IMR-90 (cell line): ENCODE results near the gene AMBRA1. TPM values are rescaled to one million over a fixed set of nuclear protein-coding genes. Genes with fewer than 3 reads are reported as not detected.
A peak's percentile ranks its signal among the peaks of the same experiment; 100 is the strongest.

Source experiments
- ATAC-seq: fragments of 200-7000 bp; cut with Tn5 transposase; 2 replicates; pipeline ENCODE4 v1.9.1; 2020; ENCODE audit warnings: low read depth, mild to moderate bottlenecking, moderate library complexity
- BruUV-seq: library from RNA; stranded (reverse); fragments of 400-500 nt; replicated peaks from 2 replicates; lab custom pipeline; 2021; lab: Mats Ljungman, UMichigan
- CTCF ChIA-PET: fragments of 300-600 bp; formaldehyde crosslinking; extraction: SDS; loops from one replicate; lab custom pipeline; 2021; ENCODE audit warnings: antibody characterized with exemption; lab: Yijun Ruan, JAX
- POLR2A ChIA-PET: fragments of 300-600 bp; sonication (Branson Sonifier 250); formaldehyde crosslinking; loops from one replicate; lab custom pipeline; 2022; ENCODE audit warnings: antibody characterized with exemption; ENCODE audit not compliant: unreplicated experiment; lab: Charles Lee
- DNase-seq: peaks from one replicate; pipeline ENCODE4 v3.0.0; 2013
- H2AFZ ChIP-seq: replicated peaks from 2 replicates; pipeline ENCODE3; 2013; ENCODE audit warnings: low read length, mild to moderate bottlenecking; ENCODE audit not compliant: poor library complexity
- H2AK5ac ChIP-seq: 2 replicates; pipeline ENCODE4 v1.6.1; 2013; ENCODE audit warnings: low read depth, low read length, inconsistent platforms
- H2AK9ac ChIP-seq: replicated peaks from 2 replicates; pipeline ENCODE3; 2013; ENCODE audit warnings: mild to moderate bottlenecking, low read depth, low read length, moderate library complexity; ENCODE audit not compliant: poor library complexity
- H2BK120ac ChIP-seq: 2 replicates; pipeline ENCODE4 v1.6.1; 2013; ENCODE audit warnings: low read depth, low read length, inconsistent platforms
- H2BK15ac ChIP-seq: 3 replicates; pipeline ENCODE4 v1.6.1; 2013; ENCODE audit warnings: low read depth, low read length, inconsistent platforms
- H2BK20ac ChIP-seq: 2 replicates; pipeline ENCODE4 v1.6.1; 2013; ENCODE audit warnings: low read depth, mild to moderate bottlenecking, inconsistent platforms, low read length, moderate library complexity
- H2BK5ac ChIP-seq: 2 replicates; pipeline ENCODE4 v1.6.1; 2013; ENCODE audit warnings: mild to moderate bottlenecking, low read depth, low read length, inconsistent platforms; ENCODE audit not compliant: poor library complexity, severe bottlenecking
- H3K14ac ChIP-seq: replicated peaks from 2 replicates; pipeline ENCODE4 v1.6.1; 2013; ENCODE audit warnings: low read depth, low read length, inconsistent platforms
- H3K18ac ChIP-seq: 2 replicates; pipeline ENCODE4 v1.6.1; 2013; ENCODE audit warnings: low read depth, low read length, control low read depth
- H3K23ac ChIP-seq: 2 replicates; pipeline ENCODE4 v1.6.1; 2013; ENCODE audit warnings: low read depth, low read length, inconsistent platforms
- H3K27ac ChIP-seq: 2 replicates; pipeline ENCODE4 v1.5.1; 2013; ENCODE audit warnings: mild to moderate bottlenecking, control low read depth, low read length; ENCODE audit not compliant: insufficient read depth
- H3K27me3 ChIP-seq: 2 replicates; pipeline ENCODE4 v1.6.1; 2013; ENCODE audit warnings: low read length; ENCODE audit not compliant: control insufficient read depth, insufficient read depth
- H3K36me3 ChIP-seq: 2 replicates; pipeline ENCODE4 v1.6.1; 2013; ENCODE audit warnings: low read length, mixed read lengths; ENCODE audit not compliant: control insufficient read depth, insufficient read depth
- H3K4ac ChIP-seq: 2 replicates; pipeline ENCODE4 v1.6.1; 2013; ENCODE audit warnings: low read depth, low read length, inconsistent platforms
- H3K4me1 ChIP-seq: 2 replicates; pipeline ENCODE4 v1.6.1; 2013; ENCODE audit warnings: low read length, mixed read lengths; ENCODE audit not compliant: control insufficient read depth, insufficient read depth
- H3K4me2 ChIP-seq: 2 replicates; pipeline ENCODE4 v1.6.1; 2013; ENCODE audit warnings: low read depth, mild to moderate bottlenecking, control low read depth, low read length, moderate library complexity
- H3K4me3 ChIP-seq: 2 replicates; pipeline ENCODE4 v1.5.1; 2013; ENCODE audit warnings: low read depth, mild to moderate bottlenecking, control low read depth, low read length, moderate library complexity; ENCODE audit not compliant: insufficient read depth
- H3K56ac ChIP-seq: 2 replicates; pipeline ENCODE4 v1.6.1; 2013; ENCODE audit warnings: low read length, inconsistent platforms; ENCODE audit not compliant: insufficient read depth; ENCODE audit errors: extremely low read depth
- H3K79me1 ChIP-seq, 2 experiments: 2 replicates each; pipeline ENCODE4 v1.6.1; 2013; ENCODE audit warnings: low read length in 2 of 2, inconsistent platforms in 1 of 2, low read depth in 1 of 2
- H3K9ac ChIP-seq: 2 replicates; pipeline ENCODE4 v1.6.1; 2013; ENCODE audit warnings: low read depth, low read length, control low read depth
- H3K9me1 ChIP-seq: 2 replicates; pipeline ENCODE4 v1.6.1; 2013; ENCODE audit warnings: low read length, inconsistent platforms; ENCODE audit not compliant: insufficient read depth
- H3K9me3 ChIP-seq: 2 replicates; pipeline ENCODE4 v1.6.1; 2013; ENCODE audit warnings: low read length; ENCODE audit not compliant: control insufficient read depth, insufficient read depth
- H4K20me1 ChIP-seq: 2 replicates; pipeline ENCODE4 v1.6.1; 2013; ENCODE audit warnings: low read length, inconsistent platforms; ENCODE audit not compliant: insufficient read depth
- H4K5ac ChIP-seq: 2 replicates; pipeline ENCODE4 v1.6.1; 2013; ENCODE audit warnings: mild to moderate bottlenecking, low read depth, low read length, control low read depth
- H4K8ac ChIP-seq, 2 experiments: 2 replicates each; pipeline ENCODE4 v1.6.1; 2013; ENCODE audit warnings: low read depth in 2 of 2, low read length in 2 of 2, control low read depth in 1 of 2, inconsistent platforms in 1 of 2
- H4K91ac ChIP-seq: 2 replicates; pipeline ENCODE4 v1.6.1; 2013; ENCODE audit warnings: low read depth, low read length, inconsistent platforms; ENCODE audit not compliant: insufficient read depth
- MAZ ChIP-seq: IDR thresholded peaks from 2 replicates; pipeline ENCODE4 v1.6.1; 2012; ENCODE audit warnings: low read depth, mild to moderate bottlenecking, low read length, improper control_type of control experiment, moderate library complexity, borderline replicate concordance
- MXI1 ChIP-seq: IDR thresholded peaks from 2 replicates; pipeline ENCODE4 v1.6.1; 2012; ENCODE audit warnings: low read depth, mild to moderate bottlenecking, low read length, moderate library complexity, borderline replicate concordance
- WGBS, 2 experiments: methylation state at CpG; one replicate each; pipeline versions ENCODE4 v1.1.5 to v1.1.7; 2013; ENCODE audit warnings: missing lambda C conversion rate in 2 of 2; ENCODE audit not compliant: insufficient read length in 1 of 2; ENCODE audit errors: extremely low coverage in 2 of 2; 5-methylcytosine and 5-hydroxymethylcytosine counted together
- dilution Hi-C: fragments of 300-500 bp; cut with HindIII; formaldehyde crosslinking; loops from one replicate; pipeline ENCODE4 v1.14.3; 2018; ENCODE audit warnings: low sequenced_read_pairs; ENCODE audit not compliant: unreplicated experiment
- in situ Hi-C: fragments of 300-500 bp; cut with MboI; formaldehyde crosslinking; loops from 3 replicates; pipeline ENCODE4 v1.14.3; 2019; ENCODE audit warnings: low sequenced_read_pairs, inconsistent platforms, mixed read lengths
- intact Hi-C: fragments of 100-400 bp; cut with micrococcal nuclease; formaldehyde crosslinking; loops from 2 replicates; pipeline ENCODE4 v1.10.0; 2022
- polyA plus RNA-seq, 3 experiments: library from polyadenylated mRNA; depleted of rRNA; stranded (reverse); fragments of >200 nt; gene quantifications; 2 replicates each; pipeline ENCODE4 v1.2.3, GENCODE V29; 2012; ENCODE audit warnings: low replicate concordance in 1 of 3
- total RNA-seq: library from RNA; depleted of rRNA; stranded (reverse); fragments of >200 nt; gene quantifications from 2 replicates; pipeline ENCODE4 v1.2.3, GENCODE V29; 2012
- TF ChIP-seq, protein P1 (sequence below): fragments of 150-350 bp; IDR thresholded peaks from 2 replicates; pipeline ENCODE4 v1.6.1; 2016; ENCODE audit warnings: low read depth, mild to moderate bottlenecking, low read length, moderate library complexity, borderline replicate concordance

Gene AMBRA1
- total and polyA plus RNA-seq, 2 of the 4 experiments (the other 2 are of a cell fraction) = 9.4 to 18.3 TPM

DNA sequence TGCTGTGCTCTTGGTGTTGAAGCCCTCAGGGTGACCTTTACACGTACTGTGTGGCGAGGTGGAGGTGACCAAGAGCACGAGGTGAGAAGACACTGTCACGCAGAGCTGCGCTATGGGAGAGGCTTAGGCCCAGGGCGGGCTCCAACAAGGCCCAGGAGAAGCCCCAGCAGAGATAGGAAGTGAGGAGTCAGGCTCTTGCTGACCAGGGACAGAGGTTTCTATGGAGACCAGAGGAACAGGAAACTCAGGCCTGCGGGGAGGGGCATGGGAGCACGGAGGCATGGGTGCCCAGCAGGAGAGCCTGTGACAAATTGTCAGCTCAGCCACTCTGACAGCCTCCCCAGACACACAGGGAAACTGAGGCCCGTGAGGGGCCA, 230.8 kb downstream of the AMBRA1 start:
- H3K4ac ChIP-seq = peak overlapping the region; percentile 80
- H4K5ac ChIP-seq = peak overlapping the region; percentile 85
- H3K9me3 ChIP-seq = no peaks in the 10 kb centered on the region
- no peak overlapping the region for H2BK20ac ChIP-seq
- peak overlapping the region; percentile 67 for H2BK5ac ChIP-seq
- POLR2A ChIA-PET = interaction anchor here (0.5 kb wide), 1 partner anchor 11 kb away, joined by 9 read pairs; no protein-coding TSS in a partner anchor
- peaks cover 37% of the 10 kb centered on the region for H3K4me1 ChIP-seq
- no peaks in the 10 kb centered on the region for H3K27me3 ChIP-seq
- peak overlapping the region; percentile 78 for H2AFZ ChIP-seq
- peak overlapping the region; percentile 98 for H2AK5ac ChIP-seq
- BruUV-seq = no TSS peak
- DNase-seq = peak; percentile 67
- peaks cover 34 to 61% of the 10 kb centered on the region in 2 experiments for H3K79me1 ChIP-seq
- peak overlapping the region; percentile 28; the same call in 1 of the 2 replicates for H3K23ac ChIP-seq
- dilution Hi-C loops (no loop called here), intact Hi-C loops (no loop called here), in situ Hi-C loops (no loop called here)
- H4K8ac ChIP-seq = peak overlapping the region in 1 of 2 experiments; percentile 93; a peak in 2 of 4 replicates
- peak overlapping the region; percentile 79 for H3K18ac ChIP-seq
- CTCF ChIA-PET = no interaction called here
- peak overlapping the region; percentile 73 for H2AK9ac ChIP-seq
- H3K4me2 ChIP-seq = no peak overlapping the region
- H3K9me1 ChIP-seq = peaks cover 5% of the 10 kb centered on the region; the same call in 1 of the 2 replicates
- peak overlapping the region; percentile 58; the same call in 1 of the 3 replicates for H2BK15ac ChIP-seq
- H3K27ac ChIP-seq = peak overlapping the region; percentile 41
- H3K56ac ChIP-seq = no peak overlapping the region
- H4K20me1 ChIP-seq = peaks cover 26% of the 10 kb centered on the region
- H4K91ac ChIP-seq = peak overlapping the region; percentile 70; the same call in 1 of the 2 replicates
- peak overlapping the region; percentile 34; the same call in 1 of the 2 replicates for H3K14ac ChIP-seq
- no peak overlapping the region for H3K4me3 ChIP-seq
- TF ChIP-seq MAZ = peak; percentile 64; the same call in 1 of the 2 replicates
- TF ChIP-seq MXI1 = peak; percentile 67; the same call in 1 of the 2 replicates
- TF ChIP-seq, protein P1, sequence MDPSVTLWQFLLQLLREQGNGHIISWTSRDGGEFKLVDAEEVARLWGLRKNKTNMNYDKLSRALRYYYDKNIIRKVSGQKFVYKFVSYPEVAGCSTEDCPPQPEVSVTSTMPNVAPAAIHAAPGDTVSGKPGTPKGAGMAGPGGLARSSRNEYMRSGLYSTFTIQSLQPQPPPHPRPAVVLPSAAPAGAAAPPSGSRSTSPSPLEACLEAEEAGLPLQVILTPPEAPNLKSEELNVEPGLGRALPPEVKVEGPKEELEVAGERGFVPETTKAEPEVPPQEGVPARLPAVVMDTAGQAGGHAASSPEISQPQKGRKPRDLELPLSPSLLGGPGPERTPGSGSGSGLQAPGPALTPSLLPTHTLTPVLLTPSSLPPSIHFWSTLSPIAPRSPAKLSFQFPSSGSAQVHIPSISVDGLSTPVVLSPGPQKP = no peak
- 68% methylated on average over 7 of the region's 9 CpGs; no CpG with 5 or more reads in 1 of the 2 experiments for WGBS, 2 experiments
- peak overlapping the region; percentile 10 for H2BK120ac ChIP-seq
- peak overlapping the region; percentile 49; the same call in 1 of the 2 replicates for H3K9ac ChIP-seq
- H3K36me3 ChIP-seq = no peaks in the 10 kb centered on the region
- peak; percentile 36 for ATAC-seq
